HG02759 (cell line): ENCODE measurements around the gene ABI1.

Experiments
- ATAC-seq: cut with Tn5 transposase; IDR thresholded peaks from one replicate; pipeline ENCODE4 v1.9.1; 2021; ENCODE audit warnings: mild to moderate bottlenecking, moderate library complexity; ENCODE audit not compliant: unreplicated experiment

The ABI1 gene

GRCh38 chr10:26721561-26721960 lies 139.2 kb downstream of the ABI1 start:
- ATAC-seq = no peak

GRCh38 chr10:26717476-26717875 lies 143.3 kb downstream of the ABI1 start:
- no peak for ATAC-seq

GRCh38 chr10:26715137-26715487 lies 145.6 kb downstream of the ABI1 start:
- no peak for ATAC-seq

GRCh38 chr10:26714415-26715136 lies 146.2 kb downstream of the ABI1 start:
- no peak for ATAC-seq

- ATAC-seq = no peak
These were observed 149.4 kb downstream of the ABI1 start for GRCh38 chr10:26711324-26711723.

- ATAC-seq = no peak
These were observed 153.8 kb downstream of the ABI1 start for GRCh38 chr10:26706936-26707335.

GRCh38 chr10:26706206-26706605 lies 154.6 kb downstream of the ABI1 start:
- no peak for ATAC-seq

- no peak for ATAC-seq
These were observed 156.8 kb downstream of the ABI1 start for GRCh38 chr10:26703974-26704373.

- ATAC-seq = no peak
These were observed 157.7 kb downstream of the ABI1 start for GRCh38 chr10:26703096-26703495.

GRCh38 chr10:26700884-26701630 lies 159.7 kb downstream of the ABI1 start:
- ATAC-seq = no peak

GRCh38 chr10:26699631-26700030 lies 161.1 kb downstream of the ABI1 start:
- ATAC-seq = no peak

- ATAC-seq = no peak
These were observed 161.8 kb downstream of the ABI1 start for GRCh38 chr10:26698909-26699308.

- ATAC-seq = no peak
These were observed 162.7 kb downstream of the ABI1 start for GRCh38 chr10:26697922-26698608.

GRCh38 chr10:26697163-26697921 lies 163.4 kb downstream of the ABI1 start, which contains the start of gene PDSS1:
Gene PDSS1, plus strand, starts transcription at chr10:26697701. Its CDS starts 11 bp downstream, at chr10:26697712.
- peak; percentile 86 for ATAC-seq

GRCh38 chr10:26696786-26697162 lies 164.0 kb downstream of the ABI1 start:
- peak; percentile 12 for ATAC-seq
